IMR-90 (cell line): ENCODE results near the gene NEDD4L. TPM values are rescaled to one million over a fixed set of nuclear protein-coding genes. Genes with fewer than 3 reads are reported as not detected.

Experiments used
- ATAC-seq: fragments of 200-7000 bp; cut with Tn5 transposase; 2 replicates; pipeline ENCODE4 v1.9.1; 2020; ENCODE audit warnings: low read depth, mild to moderate bottlenecking, moderate library complexity
- BruUV-seq: library from RNA; stranded (reverse); fragments of 400-500 nt; replicated peaks from 2 replicates; lab custom pipeline; 2021; lab: Mats Ljungman, UMichigan
- CTCF ChIA-PET: fragments of 300-600 bp; formaldehyde crosslinking; extraction: SDS; loops from one replicate; lab custom pipeline; 2021; ENCODE audit warnings: antibody characterized with exemption; lab: Yijun Ruan, JAX
- POLR2A ChIA-PET: fragments of 300-600 bp; sonication (Branson Sonifier 250); formaldehyde crosslinking; loops from one replicate; lab custom pipeline; 2022; ENCODE audit warnings: antibody characterized with exemption; ENCODE audit not compliant: unreplicated experiment; lab: Charles Lee
- DNase-seq: peaks from one replicate; pipeline ENCODE4 v3.0.0; 2013
- H2AFZ ChIP-seq: replicated peaks from 2 replicates; pipeline ENCODE3; 2013; ENCODE audit warnings: low read length, mild to moderate bottlenecking; ENCODE audit not compliant: poor library complexity
- H2AK5ac ChIP-seq: 2 replicates; pipeline ENCODE4 v1.6.1; 2013; ENCODE audit warnings: low read depth, low read length, inconsistent platforms
- H2AK9ac ChIP-seq: replicated peaks from 2 replicates; pipeline ENCODE3; 2013; ENCODE audit warnings: mild to moderate bottlenecking, low read depth, low read length, moderate library complexity; ENCODE audit not compliant: poor library complexity
- H2BK120ac ChIP-seq: 2 replicates; pipeline ENCODE4 v1.6.1; 2013; ENCODE audit warnings: low read depth, low read length, inconsistent platforms
- H2BK15ac ChIP-seq: 3 replicates; pipeline ENCODE4 v1.6.1; 2013; ENCODE audit warnings: low read depth, low read length, inconsistent platforms
- H2BK20ac ChIP-seq: 2 replicates; pipeline ENCODE4 v1.6.1; 2013; ENCODE audit warnings: low read depth, mild to moderate bottlenecking, inconsistent platforms, low read length, moderate library complexity
- H2BK5ac ChIP-seq: 2 replicates; pipeline ENCODE4 v1.6.1; 2013; ENCODE audit warnings: mild to moderate bottlenecking, low read depth, low read length, inconsistent platforms; ENCODE audit not compliant: poor library complexity, severe bottlenecking
- H3K14ac ChIP-seq: replicated peaks from 2 replicates; pipeline ENCODE4 v1.6.1; 2013; ENCODE audit warnings: low read depth, low read length, inconsistent platforms
- H3K18ac ChIP-seq: 2 replicates; pipeline ENCODE4 v1.6.1; 2013; ENCODE audit warnings: low read depth, low read length, control low read depth
- H3K23ac ChIP-seq: 2 replicates; pipeline ENCODE4 v1.6.1; 2013; ENCODE audit warnings: low read depth, low read length, inconsistent platforms
- H3K27ac ChIP-seq: 2 replicates; pipeline ENCODE4 v1.5.1; 2013; ENCODE audit warnings: mild to moderate bottlenecking, control low read depth, low read length; ENCODE audit not compliant: insufficient read depth
- H3K27me3 ChIP-seq: 2 replicates; pipeline ENCODE4 v1.6.1; 2013; ENCODE audit warnings: low read length; ENCODE audit not compliant: control insufficient read depth, insufficient read depth
- H3K36me3 ChIP-seq: 2 replicates; pipeline ENCODE4 v1.6.1; 2013; ENCODE audit warnings: low read length, mixed read lengths; ENCODE audit not compliant: control insufficient read depth, insufficient read depth
- H3K4ac ChIP-seq: 2 replicates; pipeline ENCODE4 v1.6.1; 2013; ENCODE audit warnings: low read depth, low read length, inconsistent platforms
- H3K4me1 ChIP-seq: 2 replicates; pipeline ENCODE4 v1.6.1; 2013; ENCODE audit warnings: low read length, mixed read lengths; ENCODE audit not compliant: control insufficient read depth, insufficient read depth
- H3K4me2 ChIP-seq: 2 replicates; pipeline ENCODE4 v1.6.1; 2013; ENCODE audit warnings: low read depth, mild to moderate bottlenecking, control low read depth, low read length, moderate library complexity
- H3K4me3 ChIP-seq: 2 replicates; pipeline ENCODE4 v1.5.1; 2013; ENCODE audit warnings: low read depth, mild to moderate bottlenecking, control low read depth, low read length, moderate library complexity; ENCODE audit not compliant: insufficient read depth
- H3K56ac ChIP-seq: 2 replicates; pipeline ENCODE4 v1.6.1; 2013; ENCODE audit warnings: low read length, inconsistent platforms; ENCODE audit not compliant: insufficient read depth; ENCODE audit errors: extremely low read depth
- H3K79me1 ChIP-seq, 2 experiments: 2 replicates each; pipeline ENCODE4 v1.6.1; 2013; ENCODE audit warnings: low read length in 2 of 2, inconsistent platforms in 1 of 2, low read depth in 1 of 2
- H3K9ac ChIP-seq: 2 replicates; pipeline ENCODE4 v1.6.1; 2013; ENCODE audit warnings: low read depth, low read length, control low read depth
- H3K9me1 ChIP-seq: 2 replicates; pipeline ENCODE4 v1.6.1; 2013; ENCODE audit warnings: low read length, inconsistent platforms; ENCODE audit not compliant: insufficient read depth
- H3K9me3 ChIP-seq: 2 replicates; pipeline ENCODE4 v1.6.1; 2013; ENCODE audit warnings: low read length; ENCODE audit not compliant: control insufficient read depth, insufficient read depth
- H4K20me1 ChIP-seq: 2 replicates; pipeline ENCODE4 v1.6.1; 2013; ENCODE audit warnings: low read length, inconsistent platforms; ENCODE audit not compliant: insufficient read depth
- H4K5ac ChIP-seq: 2 replicates; pipeline ENCODE4 v1.6.1; 2013; ENCODE audit warnings: mild to moderate bottlenecking, low read depth, low read length, control low read depth
- H4K8ac ChIP-seq, 2 experiments: 2 replicates each; pipeline ENCODE4 v1.6.1; 2013; ENCODE audit warnings: low read depth in 2 of 2, low read length in 2 of 2, control low read depth in 1 of 2, inconsistent platforms in 1 of 2
- H4K91ac ChIP-seq: 2 replicates; pipeline ENCODE4 v1.6.1; 2013; ENCODE audit warnings: low read depth, low read length, inconsistent platforms; ENCODE audit not compliant: insufficient read depth
- BHLHE40 ChIP-seq: fragments of 150-350 bp; IDR thresholded peaks from 2 replicates; pipeline ENCODE4 v1.6.1; 2016; ENCODE audit warnings: mild to moderate bottlenecking, low read depth, low read length
- CHD1 ChIP-seq: IDR thresholded peaks from 2 replicates; pipeline ENCODE4 v1.6.1; 2012; ENCODE audit warnings: low read depth, low read length, improper control_type of control experiment
- FOS ChIP-seq: fragments of 150-350 bp; IDR thresholded peaks from 2 replicates; pipeline ENCODE4 v1.6.1; 2016; ENCODE audit warnings: low read depth, low read length
- MXI1 ChIP-seq: IDR thresholded peaks from 2 replicates; pipeline ENCODE4 v1.6.1; 2012; ENCODE audit warnings: low read depth, mild to moderate bottlenecking, low read length, moderate library complexity, borderline replicate concordance
- NFE2L2 ChIP-seq: fragments of 150-350 bp; IDR thresholded peaks from 2 replicates; pipeline ENCODE4 v1.6.1; 2016; ENCODE audit warnings: low read depth, mild to moderate bottlenecking, low read length
- POLR2A ChIP-seq: IDR thresholded peaks from 2 replicates; pipeline ENCODE4 v1.6.1; 2012; ENCODE audit warnings: mild to moderate bottlenecking, low read depth, low read length
- RCOR1 ChIP-seq: IDR thresholded peaks from 2 replicates; pipeline ENCODE4 v1.6.1; 2012; ENCODE audit warnings: mild to moderate bottlenecking, low read length, improper control_type of control experiment; ENCODE audit not compliant: insufficient replicate concordance
- SMC3 ChIP-seq: fragments of 150-350 bp; IDR thresholded peaks from 2 replicates; pipeline ENCODE4 v1.6.1; 2016; ENCODE audit warnings: low read depth, mild to moderate bottlenecking, antibody characterized with exemption, low read length, moderate library complexity
- WGBS, 2 experiments: methylation state at CpG; one replicate each; pipeline versions ENCODE4 v1.1.5 to v1.1.7; 2013; ENCODE audit warnings: missing lambda C conversion rate in 2 of 2; ENCODE audit not compliant: insufficient read length in 1 of 2; ENCODE audit errors: extremely low coverage in 2 of 2; 5-methylcytosine and 5-hydroxymethylcytosine counted together
- dilution Hi-C: fragments of 300-500 bp; cut with HindIII; formaldehyde crosslinking; loops from one replicate; pipeline ENCODE4 v1.14.3; 2018; ENCODE audit warnings: low sequenced_read_pairs; ENCODE audit not compliant: unreplicated experiment
- in situ Hi-C: fragments of 300-500 bp; cut with MboI; formaldehyde crosslinking; loops from 3 replicates; pipeline ENCODE4 v1.14.3; 2019; ENCODE audit warnings: low sequenced_read_pairs, inconsistent platforms, mixed read lengths
- intact Hi-C: fragments of 100-400 bp; cut with micrococcal nuclease; formaldehyde crosslinking; loops from 2 replicates; pipeline ENCODE4 v1.10.0; 2022
- polyA plus RNA-seq, 3 experiments: library from polyadenylated mRNA; depleted of rRNA; stranded (reverse); fragments of >200 nt; gene quantifications; 2 replicates each; pipeline ENCODE4 v1.2.3, GENCODE V29; 2012; ENCODE audit warnings: low replicate concordance in 1 of 3
- total RNA-seq: library from RNA; depleted of rRNA; stranded (reverse); fragments of >200 nt; gene quantifications from 2 replicates; pipeline ENCODE4 v1.2.3, GENCODE V29; 2012

The NEDD4L gene
- total and polyA plus RNA-seq, 2 of the 4 experiments (the other 2 are of a cell fraction): 10.0 to 10.9 TPM

DNA sequence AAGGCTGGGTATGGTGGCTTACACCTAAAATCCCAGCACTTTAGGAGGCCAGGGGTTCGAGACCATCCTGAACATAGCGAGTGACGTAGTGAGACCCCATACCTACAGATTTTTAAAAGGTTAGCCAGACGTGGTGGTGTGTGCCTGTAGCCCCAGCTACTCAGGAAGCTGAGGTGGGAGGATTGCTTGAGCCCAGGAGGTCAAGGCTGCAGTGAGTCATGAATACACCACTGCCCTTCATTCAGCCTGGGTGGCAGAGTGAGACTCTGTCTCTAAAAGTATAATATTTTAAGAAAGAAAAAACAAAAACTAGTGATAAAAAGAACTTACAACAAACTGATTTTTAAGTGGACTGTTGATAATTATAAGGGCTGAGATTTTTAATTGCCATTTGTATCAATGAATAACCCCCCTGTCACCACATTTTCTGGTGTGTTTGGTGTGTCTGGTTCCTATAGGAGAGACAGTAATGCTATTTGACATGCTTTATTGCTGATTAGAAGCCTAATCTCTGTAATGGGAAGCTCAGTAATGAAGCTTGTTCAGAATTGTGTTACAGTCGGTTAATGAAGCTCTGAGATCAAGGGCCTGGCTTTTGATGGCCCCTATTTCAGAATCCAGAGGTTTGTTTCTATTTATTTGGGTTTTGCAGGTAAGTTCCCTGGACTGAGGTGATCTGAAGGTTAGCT is 147.0 kb downstream of the NEDD4L start:
- Histone ChIP-seq H2AK9ac (no peak overlapping the region), H2AFZ (no peak overlapping the region), H2AK5ac (peak overlapping the region; percentile 58; the same call in 1 of the 2 replicates), H4K8ac (peak overlapping the region in 1 of 2 experiments; percentile 40; a peak in 1 of 4 replicates), H3K27me3 (no peaks in the 10 kb centered on the region), H2BK120ac (peak overlapping the region; percentile 14; the same call in 1 of the 2 replicates), H4K5ac (no peak overlapping the region), H3K18ac (no peak overlapping the region), H3K4me3 (no peak overlapping the region), H2BK20ac (no peak overlapping the region), H2BK5ac (no peak overlapping the region), H3K36me3 (no peaks in the 10 kb centered on the region), H4K20me1 (no peaks in the 10 kb centered on the region), H3K14ac (0 out of 2 replicates have a peak overlapping the region, but pooled peaks have one; percentile 14), H3K56ac (no peak overlapping the region), H3K9ac (no peak overlapping the region), H3K23ac (no peak overlapping the region), H3K9me3 (no peaks in the 10 kb centered on the region), H3K9me1 (peaks cover 19% of the 10 kb centered on the region), H3K79me1 (peaks cover 0 to 19% of the 10 kb centered on the region in 2 experiments; a peak in 2 of 4 replicates), H3K4me2 (no peak overlapping the region), H3K27ac (no peak overlapping the region), H2BK15ac (peak overlapping the region; percentile 67; the same call in 1 of the 3 replicates), H4K91ac (no peak overlapping the region), H3K4me1 (peaks cover 12% of the 10 kb centered on the region), H3K4ac (no peak overlapping the region)
- no peak for TF ChIP-seq RCOR1
- TF ChIP-seq MXI1: no peak
- no peak for TF ChIP-seq SMC3
- TF ChIP-seq POLR2A: no peak
- TF ChIP-seq BHLHE40: no peak
- no peak for TF ChIP-seq NFE2L2
- no peak for TF ChIP-seq FOS
- TF ChIP-seq CHD1: no peak
- dilution Hi-C loops: no loop called here
- intact Hi-C loops: no loop called here
- ChIA-PET CTCF (interaction anchor here (1.0 kb wide), 1 partner anchor 131 kb away, joined by 3 read pairs; no protein-coding TSS in a partner anchor), POLR2A (no interaction called here)
- DNase-seq: peak; percentile 26
- no TSS peak for BruUV-seq
- peak; percentile 58; the same call in 1 of the 2 replicates for ATAC-seq
- in situ Hi-C loops: no loop called here
- WGBS, 2 experiments: 86% methylated on average over 1 of the region's 5 CpGs; no CpG with 5 or more reads in 1 of the 2 experiments
